Endothelial cell of umbilical vein (primary cell): Measurements from ENCODE around the gene FSTL4. TPM values are rescaled to one million over a fixed set of nuclear protein-coding genes. Genes with fewer than 3 reads are reported as not detected.

Source experiments
- BruUV-seq: library from RNA; stranded (reverse); fragments of 400-500 nt; replicated peaks from 2 replicates; lab custom pipeline; 2021; lab: Mats Ljungman, UMichigan
- CTCF ChIA-PET: fragments of 300-600, 350-600 bp; sonication (Branson Sonifier 250); formaldehyde crosslinking; loops from one replicate; lab custom pipeline; 2021; ENCODE audit warnings: antibody characterized with exemption, inconsistent platforms; lab: Charles Lee
- POLR2A ChIA-PET: fragments of 300-600, 350-600 bp; sonication (Branson Sonifier 250); formaldehyde crosslinking; loops from one replicate; lab custom pipeline; 2021; ENCODE audit warnings: antibody characterized with exemption, inconsistent platforms; lab: Charles Lee
- DNase-seq: peaks from one replicate; pipeline ENCODE4 v3.0.0-alpha.2; 2011; ENCODE audit warnings: low read depth, low spot score
- FAIRE-seq: peaks from 2 replicates; lab custom pipeline; 2011; peaks lifted over from hg19 to GRCh38; lab: Jason Lieb, UNC
- H2AFZ ChIP-seq: 2 replicates; pipeline ENCODE4 v1.6.0; 2012; ENCODE audit warnings: low read depth, low read length, control low read depth, inconsistent platforms
- H3K27ac ChIP-seq: 2 replicates; pipeline ENCODE4 v1.5.1; 2011; ENCODE audit warnings: low read depth, mild to moderate bottlenecking, control low read depth, low read length, moderate library complexity; ENCODE audit not compliant: insufficient read depth
- H3K27me3 ChIP-seq, 2 experiments: 2 replicates each; pipeline versions ENCODE4 v1.6.0 to v1.6.1; 2011; ENCODE audit warnings: low read length in 2 of 2, mixed read lengths in 1 of 2; ENCODE audit not compliant: control insufficient read depth in 2 of 2, insufficient read depth in 2 of 2
- H3K36me3 ChIP-seq, 2 experiments: 2 replicates in 1 of 2; 3 replicates in 1 of 2; pipeline ENCODE4 v1.5.1; 2011; ENCODE audit warnings: low read length in 2 of 2, mild to moderate bottlenecking in 1 of 2, moderate library complexity in 1 of 2; ENCODE audit not compliant: control insufficient read depth in 2 of 2, insufficient read depth in 2 of 2; ENCODE audit errors: extremely low read depth in 1 of 2
- H3K4me1 ChIP-seq: 3 replicates; pipeline ENCODE4 v1.5.1; 2011; ENCODE audit warnings: mild to moderate bottlenecking, low read length; ENCODE audit not compliant: control insufficient read depth, insufficient read depth; ENCODE audit errors: extremely low read depth
- H3K4me2 ChIP-seq: 2 replicates; pipeline ENCODE4 v1.6.1; 2011; ENCODE audit warnings: low read length, control low read depth, mixed read lengths; ENCODE audit not compliant: insufficient read depth
- H3K4me3 ChIP-seq, 3 experiments: fragments of 200-600 bp in 1 of 3; sonication (generic), shearing (Covaris generic) in 1 of 3; replicated peaks in 1 of 3; 2 replicates each; pipeline ENCODE4 v1.5.1; 2011 to 2016; ENCODE audit warnings: control low read depth in 3 of 3, low read length in 3 of 3, mild to moderate bottlenecking in 2 of 3, inconsistent platforms in 1 of 3, low read depth in 1 of 3, moderate library complexity in 1 of 3; ENCODE audit not compliant: insufficient read depth in 1 of 3
- H3K79me2 ChIP-seq: 2 replicates; pipeline ENCODE4 v1.6.0; 2012; ENCODE audit warnings: low read length, inconsistent platforms; ENCODE audit not compliant: control insufficient read depth, insufficient read depth
- H3K9ac ChIP-seq: replicated peaks from 2 replicates; pipeline ENCODE3; 2011; ENCODE audit warnings: low read length, control low read depth; ENCODE audit not compliant: insufficient read depth; ENCODE audit errors: extremely low read depth
- H3K9me1 ChIP-seq: replicated peaks from 3 replicates; pipeline ENCODE4 v1.6.0; 2011; ENCODE audit warnings: mild to moderate bottlenecking, low read length; ENCODE audit not compliant: control insufficient read depth, insufficient read depth; ENCODE audit errors: extremely low read depth
- H3K9me3 ChIP-seq: replicated peaks from 2 replicates; pipeline ENCODE4 v1.5.1; 2012; ENCODE audit warnings: low read length, inconsistent platforms; ENCODE audit not compliant: control insufficient read depth, insufficient read depth
- H4K20me1 ChIP-seq: replicated peaks from 2 replicates; pipeline ENCODE3; 2011; ENCODE audit warnings: mild to moderate bottlenecking, low read length; ENCODE audit not compliant: control insufficient read depth, insufficient read depth; ENCODE audit errors: extremely low read depth
- CTCF ChIP-seq, 2 donors: IDR thresholded peaks; 1 replicate in 1 of 2; 2 replicates in 1 of 2; pipeline ENCODE4 v1.5.1; 2011; ENCODE audit warnings: low read length in 2 of 2, mild to moderate bottlenecking in 2 of 2, moderate library complexity in 2 of 2, control low read depth in 1 of 2, inconsistent platforms in 1 of 2, low read depth in 1 of 2; ENCODE audit not compliant: insufficient read depth in 1 of 2; ENCODE audit errors: extremely low read depth in 1 of 2
- EZH2 ChIP-seq: IDR thresholded peaks from 2 replicates; pipeline ENCODE4 v1.6.1; 2012; ENCODE audit warnings: borderline replicate concordance, low read depth, mild to moderate bottlenecking, moderate library complexity, low read length, inconsistent platforms; ENCODE audit not compliant: severe bottlenecking
- FOS ChIP-seq: IDR thresholded peaks from 2 replicates; pipeline ENCODE4 v1.6.1; 2011; ENCODE audit warnings: mild to moderate bottlenecking, low read length, moderate library complexity, borderline replicate concordance; ENCODE audit not compliant: insufficient read depth
- GATA2 ChIP-seq: IDR thresholded peaks from 2 replicates; pipeline ENCODE4 v1.7.0; 2011; ENCODE audit warnings: low read depth, mild to moderate bottlenecking, moderate library complexity, mixed read lengths, low read length; ENCODE audit not compliant: insufficient read length, insufficient read depth
- JUN ChIP-seq: IDR thresholded peaks from 2 replicates; pipeline ENCODE4 v1.6.1; 2011; ENCODE audit warnings: borderline replicate concordance, low read depth; ENCODE audit not compliant: insufficient read length, insufficient read depth
- MAX ChIP-seq: IDR thresholded peaks from 2 replicates; pipeline ENCODE4 v1.6.1; 2011; ENCODE audit not compliant: insufficient read depth, insufficient read length
- MYC ChIP-seq: IDR thresholded peaks from one replicate; pipeline ENCODE4 v1.6.1; 2011; ENCODE audit warnings: mild to moderate bottlenecking, low read depth, low read length
- POLR2A ChIP-seq: IDR thresholded peaks from 2 replicates; pipeline ENCODE4 v1.6.1; 2012; ENCODE audit warnings: low read depth, mild to moderate bottlenecking, control low read depth, low read length
- POLR2AphosphoS5 ChIP-seq: IDR thresholded peaks from 2 replicates; pipeline ENCODE4 v1.6.1; 2012; ENCODE audit warnings: low read depth, mild to moderate bottlenecking, control low read depth, low read length, moderate library complexity; ENCODE audit not compliant: insufficient read depth
- dilution Hi-C: fragments of 300-500 bp; cut with MboI; formaldehyde crosslinking; loops from one replicate; pipeline ENCODE4 v1.15.0; 2019; ENCODE audit warnings: low sequenced_read_pairs; ENCODE audit not compliant: extremely low pct_ligation_motif_present
- intact Hi-C: fragments of 100-400 bp; cut with micrococcal nuclease; formaldehyde crosslinking; loops from one replicate; pipeline ENCODE4 v1.10.0; 2022
- polyA plus RNA-seq, 4 experiments: library from polyadenylated mRNA; depleted of rRNA in 3 of 4; stranded (reverse) in 3 of 4; unstranded in 1 of 4; fragments of >200 nt; gene quantifications; 2 replicates each; pipeline versions ENCODE4 v1.2.1 to v1.2.3, GENCODE V29; 2011 to 2012; ENCODE audit warnings: missing spikeins in 1 of 4
- total RNA-seq: library from RNA; stranded (reverse); gene quantifications from 2 replicates; pipeline ENCODE4 v1.2.3, GENCODE V29; 2021

Gene FSTL4
- total and polyA plus RNA-seq, 2 donors (not counting 3 experiments of a cell fraction or from before 2014, with no cell fraction given) = 0.18 TPM; not detected in 1

GRCh38 chr5:133428072-133428660 lies 184.2 kb downstream of the FSTL4 start:
- no peaks in the 10 kb centered on the region for H3K9me3 ChIP-seq
- H3K27me3 ChIP-seq = peaks cover 9 to 10% of the 10 kb centered on the region in 2 experiments
- no peak overlapping the region for H3K9ac ChIP-seq
- no peaks in the 10 kb centered on the region for H4K20me1 ChIP-seq
- dilution Hi-C loops = no loop called here
- H3K4me3 ChIP-seq = no peak overlapping the region
- FAIRE-seq (no peak), DNase-seq (no peak)
- no peaks in the 10 kb centered on the region for H3K4me1 ChIP-seq
- H3K27ac ChIP-seq = no peak overlapping the region
- intact Hi-C loops = no loop called here
- POLR2A ChIA-PET = no interaction called here
- H2AFZ ChIP-seq = no peak overlapping the region
- H3K4me2 ChIP-seq = no peak overlapping the region
- BruUV-seq = no TSS peak
- no peak for TF ChIP-seq POLR2AphosphoS5
- TF ChIP-seq GATA2 = no peak
- TF ChIP-seq POLR2A = no peak
- TF ChIP-seq MYC = no peak
- TF ChIP-seq CTCF (IDR thresholded peaks at IDR 0.05; ENCODE audit: extremely low read depth in 1 of 2, insufficient read depth in 1 of 2, low read depth in 1 of 2, low read length in 2 of 2) = no peak
- TF ChIP-seq EZH2 = no peak
- no peak for TF ChIP-seq MAX
- TF ChIP-seq FOS = no peak
- TF ChIP-seq JUN = no peak
- no peaks in the 10 kb centered on the region for H3K9me1 ChIP-seq
- no peaks in the 10 kb centered on the region for H3K79me2 ChIP-seq
- CTCF ChIA-PET = interaction anchor here (2.4 kb wide), 1 partner anchor 10 kb away, joined by 6 read pairs; no protein-coding TSS in a partner anchor
- no peaks in the 10 kb centered on the region for H3K36me3 ChIP-seq
